ENCODE results near the gene PEA15. TPM values are rescaled to one million over a fixed set of nuclear protein-coding genes. Genes with fewer than 3 reads are reported as not detected.

PEA15 gene
- total RNA-seq, 2 experiments from 2014 or later = 22.3 to 30.5 TPM

DNA sequence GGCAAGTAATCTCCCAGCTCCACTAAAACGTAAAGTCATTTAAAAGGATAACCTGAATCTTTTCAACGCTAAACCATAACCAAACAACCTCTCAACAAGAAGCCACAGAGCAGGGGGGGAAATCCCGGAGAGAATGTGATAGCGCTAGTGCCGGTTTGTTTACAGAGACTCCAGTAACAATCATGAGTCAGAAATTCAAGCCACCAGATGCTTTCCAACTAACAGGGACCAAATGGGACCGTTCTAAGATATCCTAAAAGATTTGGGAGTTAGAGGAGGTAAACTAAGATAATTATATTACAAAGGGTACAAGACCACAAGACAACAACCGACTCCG, 56.3 kb downstream of the PEA15 start:
- peak; percentile 24 for DNase-seq (ENCODE audit: low spot score)
- Histone ChIP-seq H3K27ac (ENCODE audit: low read depth, low read length, poor library complexity, severe bottlenecking) (peak overlapping the region; percentile 41), H3K4me1 (ENCODE audit: insufficient read depth, low read length, poor library complexity, severe bottlenecking) (peaks cover 21% of the 10 kb centered on the region), H3K9me2 (ENCODE audit: insufficient read depth, low read length) (no peaks in the 10 kb centered on the region), H3K4me2 (ENCODE audit: low read length) (peak overlapping the region; percentile 88), H3K79me2 (ENCODE audit: insufficient read depth, low read depth, low read length) (peaks cover 30% of the 10 kb centered on the region), H3K36me3 (ENCODE audit: insufficient read depth, low read length) (peaks cover 19% of the 10 kb centered on the region), H4K20me1 (ENCODE audit: insufficient read depth, low read length) (peaks cover 5% of the 10 kb centered on the region; the same call in 1 of the 2 replicates), H2AFZ (ENCODE audit: low read length) (peak overlapping the region; percentile 93; the same call in 1 of the 2 replicates), H3K9me3 (ENCODE audit: low read length) (no peaks in the 10 kb centered on the region), H3K4me3 (ENCODE audit: low read depth, low read length, poor library complexity, severe bottlenecking) (peak overlapping the region; percentile 88)
- ChIA-PET CTCF (ENCODE audit: unreplicated experiment) (interaction anchor here (0.6 to 1.3 kb wide), 4 partner anchors 10 to 336 kb away, joined by 3 to 4 read pairs (median 4); no protein-coding TSS in a partner anchor), POLR2A (interaction anchor here (0.9 to 3.2 kb wide), 7 partner anchors 9 to 164 kb away, joined by 3 to 14 read pairs (median 7); partner anchors contain the start of gene PEX19)
- no TSS peak for BruUV-seq (replicated peaks)
- no peak for TF ChIP-seq EZH2phosphoT487 (IDR thresholded peaks at IDR 0.05; ENCODE audit: borderline replicate concordance, low read depth, low read length)
- intact Hi-C loops (cut with micrococcal nuclease; ENCODE audit: unreplicated experiment) = no loop called here

DNA sequence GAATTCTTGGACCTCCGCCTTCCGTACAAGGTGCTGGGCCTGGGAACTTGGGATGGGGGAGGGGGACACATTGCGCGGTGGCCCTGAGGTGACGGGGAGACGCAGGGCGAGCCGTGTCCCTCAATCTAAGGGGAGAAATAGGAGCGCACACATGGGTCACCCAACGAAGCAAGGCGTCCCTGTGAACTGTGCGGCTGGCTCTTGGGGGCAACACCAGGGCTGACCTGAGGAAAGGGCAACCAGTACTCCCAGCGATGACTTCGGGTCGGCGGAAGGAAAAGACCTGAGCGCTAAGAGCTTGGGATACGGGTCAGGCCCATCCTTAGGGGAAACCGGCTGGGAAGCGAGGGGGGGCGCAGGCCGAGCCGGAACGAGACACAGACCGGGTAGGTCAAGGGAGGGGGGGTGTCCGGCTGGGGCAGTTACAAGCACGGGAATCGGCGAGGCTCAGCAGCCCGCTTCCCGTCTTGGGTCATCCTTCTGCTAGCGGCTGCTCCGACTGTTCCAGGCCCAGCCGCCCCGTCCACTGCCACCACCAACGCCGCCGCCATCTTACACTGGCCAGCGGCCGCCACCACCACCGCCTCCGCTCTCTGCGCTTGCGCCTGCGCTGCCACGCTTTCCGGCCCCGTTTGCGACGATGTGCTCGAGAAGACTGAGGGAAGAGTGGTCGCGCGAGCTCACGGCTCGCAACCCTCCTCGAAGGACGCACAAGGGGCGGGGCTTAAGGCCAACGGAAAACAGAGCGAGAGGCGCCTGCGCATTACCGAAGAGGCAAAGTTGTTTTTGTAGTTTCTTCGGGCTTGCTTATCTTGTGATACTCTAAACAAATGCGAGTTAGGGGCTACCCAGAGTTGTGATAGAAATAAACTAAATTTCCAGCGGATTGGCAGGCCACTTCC, 57.0 kb downstream of the PEA15 start, which contains the start of gene DCAF8:
Gene DCAF8, minus strand, starts transcription at position 657 of the 902 bp plus-strand sequence. CDS start 18,541 bp downstream, outside the sequence.
- ChIA-PET CTCF (ENCODE audit: unreplicated experiment) (interaction anchor here (0.6 to 1.0 kb wide), 3 partner anchors 9 to 58 kb away, joined by 3 to 7 read pairs (median 3); no protein-coding TSS in a partner anchor), POLR2A (interaction anchor here (0.6 to 3.1 kb wide), 18 partner anchors 9 to 838 kb away, joined by 3 to 12 read pairs (median 4); partner anchors contain the start of genes IGSF8 and PEX19)
- BruUV-seq (replicated peaks) = no TSS peak
- H2AFZ ChIP-seq (ENCODE audit: low read length) = peak within 1 kb of the TSS; percentile 93
- peaks cover 19% of the 10 kb centered on the region for H3K36me3 ChIP-seq (ENCODE audit: insufficient read depth, low read length)
- no peaks in the 10 kb centered on the region for H3K9me2 ChIP-seq (ENCODE audit: insufficient read depth, low read length)
- no peaks in the 10 kb centered on the region for H3K9me3 ChIP-seq (ENCODE audit: low read length)
- DNase-seq (ENCODE audit: low spot score) = peak; percentile 99
- H4K20me1 ChIP-seq (ENCODE audit: insufficient read depth, low read length) = peaks cover 5% of the 10 kb centered on the region; the same call in 1 of the 2 replicates
- peaks cover 21% of the 10 kb centered on the region for H3K4me1 ChIP-seq (ENCODE audit: insufficient read depth, low read length, poor library complexity, severe bottlenecking)
- H3K4me2 ChIP-seq (ENCODE audit: low read length) = peak within 1 kb of the TSS; percentile 88
- H3K4me3 ChIP-seq (ENCODE audit: low read depth, low read length, poor library complexity, severe bottlenecking) = peak within 1 kb of the TSS; percentile 88
- TF ChIP-seq, protein P1, sequence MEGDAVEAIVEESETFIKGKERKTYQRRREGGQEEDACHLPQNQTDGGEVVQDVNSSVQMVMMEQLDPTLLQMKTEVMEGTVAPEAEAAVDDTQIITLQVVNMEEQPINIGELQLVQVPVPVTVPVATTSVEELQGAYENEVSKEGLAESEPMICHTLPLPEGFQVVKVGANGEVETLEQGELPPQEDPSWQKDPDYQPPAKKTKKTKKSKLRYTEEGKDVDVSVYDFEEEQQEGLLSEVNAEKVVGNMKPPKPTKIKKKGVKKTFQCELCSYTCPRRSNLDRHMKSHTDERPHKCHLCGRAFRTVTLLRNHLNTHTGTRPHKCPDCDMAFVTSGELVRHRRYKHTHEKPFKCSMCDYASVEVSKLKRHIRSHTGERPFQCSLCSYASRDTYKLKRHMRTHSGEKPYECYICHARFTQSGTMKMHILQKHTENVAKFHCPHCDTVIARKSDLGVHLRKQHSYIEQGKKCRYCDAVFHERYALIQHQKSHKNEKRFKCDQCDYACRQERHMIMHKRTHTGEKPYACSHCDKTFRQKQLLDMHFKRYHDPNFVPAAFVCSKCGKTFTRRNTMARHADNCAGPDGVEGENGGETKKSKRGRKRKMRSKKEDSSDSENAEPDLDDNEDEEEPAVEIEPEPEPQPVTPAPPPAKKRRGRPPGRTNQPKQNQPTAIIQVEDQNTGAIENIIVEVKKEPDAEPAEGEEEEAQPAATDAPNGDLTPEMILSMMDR (conservative IDR thresholded peaks at IDR 0.05; ENCODE audit: low read length) = no peak
- TF ChIP-seq EZH2phosphoT487 (IDR thresholded peaks at IDR 0.05; ENCODE audit: borderline replicate concordance, low read depth, low read length) = no peak
- peaks cover 30% of the 10 kb centered on the region for H3K79me2 ChIP-seq (ENCODE audit: insufficient read depth, low read depth, low read length)
- H3K27ac ChIP-seq (ENCODE audit: low read depth, low read length, poor library complexity, severe bottlenecking) = peak within 1 kb of the TSS; percentile 67
- intact Hi-C loops (cut with micrococcal nuclease; ENCODE audit: unreplicated experiment) = loop anchor here (2.0 kb wide), 1 partner anchor 57 kb away; the partner anchor contains the start of gene PEA15

DNA sequence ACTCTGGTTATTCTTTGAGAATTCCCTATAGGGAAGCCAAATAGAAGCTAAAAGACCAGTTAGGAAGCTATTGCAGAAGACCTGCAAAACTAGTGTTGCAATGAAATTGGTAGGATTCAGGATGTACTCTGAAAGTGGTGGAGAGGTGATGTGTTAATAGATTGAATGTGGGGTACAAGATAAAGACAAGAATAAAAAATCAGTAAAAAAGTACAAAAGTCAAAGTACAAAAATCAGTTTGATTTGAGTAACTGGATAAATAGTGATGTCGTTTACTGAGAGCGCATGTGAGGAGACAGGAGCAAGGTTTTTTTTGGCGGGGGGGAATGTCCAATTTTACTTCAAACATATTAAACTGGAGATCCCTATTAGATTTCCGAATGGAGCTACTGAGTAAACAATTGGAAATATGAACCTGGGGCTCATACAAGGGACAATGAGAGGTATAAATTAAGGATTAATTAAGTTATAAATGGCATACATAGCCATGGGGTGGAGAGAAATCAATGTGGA, 59.7 kb downstream of the PEA15 start:
- Histone ChIP-seq H3K36me3 (ENCODE audit: insufficient read depth, low read length) (peaks cover 5% of the 10 kb centered on the region; the same call in 1 of the 2 replicates), H3K9me2 (ENCODE audit: insufficient read depth, low read length) (no peaks in the 10 kb centered on the region), H3K9me3 (ENCODE audit: low read length) (no peaks in the 10 kb centered on the region), H2AFZ (ENCODE audit: low read length) (no peak overlapping the region), H4K20me1 (ENCODE audit: insufficient read depth, low read length) (peaks cover 5% of the 10 kb centered on the region; the same call in 1 of the 2 replicates), H3K4me2 (ENCODE audit: low read length) (no peak overlapping the region), H3K4me3 (ENCODE audit: low read depth, low read length, poor library complexity, severe bottlenecking) (no peak overlapping the region), H3K27ac (ENCODE audit: low read depth, low read length, poor library complexity, severe bottlenecking) (no peak overlapping the region), H3K79me2 (ENCODE audit: insufficient read depth, low read depth, low read length) (peaks cover 22% of the 10 kb centered on the region), H3K4me1 (ENCODE audit: insufficient read depth, low read length, poor library complexity, severe bottlenecking) (peaks cover 20% of the 10 kb centered on the region)
- no TSS peak for BruUV-seq (replicated peaks)
- intact Hi-C loops (cut with micrococcal nuclease; ENCODE audit: unreplicated experiment) = no loop called here
- CTCF ChIA-PET (ENCODE audit: unreplicated experiment) = interaction anchor here (1.4 kb wide), 1 partner anchor 12 kb away, joined by 7 read pairs; no protein-coding TSS in a partner anchor
- TF ChIP-seq EZH2phosphoT487 (IDR thresholded peaks at IDR 0.05; ENCODE audit: borderline replicate concordance, low read depth, low read length) = no peak
- TF ChIP-seq, protein P1 (conservative IDR thresholded peaks at IDR 0.05; ENCODE audit: low read length) = no peak
- POLR2A ChIA-PET = interaction anchor here (0.5 to 1.3 kb wide), 6 partner anchors 11 to 157 kb away, joined by 3 to 6 read pairs (median 4); partner anchors contain the start of gene PEX19
- DNase-seq (ENCODE audit: low spot score) = no peak
